ENCODE results near the gene LMF1. TPM values are rescaled to one million over a fixed set of nuclear protein-coding genes. Genes with fewer than 3 reads are reported as not detected.

LMF1 gene
- total RNA-seq, 4 donors from 2014 or later: 7.7 to 15.8 (median 10.2) TPM

DNA sequence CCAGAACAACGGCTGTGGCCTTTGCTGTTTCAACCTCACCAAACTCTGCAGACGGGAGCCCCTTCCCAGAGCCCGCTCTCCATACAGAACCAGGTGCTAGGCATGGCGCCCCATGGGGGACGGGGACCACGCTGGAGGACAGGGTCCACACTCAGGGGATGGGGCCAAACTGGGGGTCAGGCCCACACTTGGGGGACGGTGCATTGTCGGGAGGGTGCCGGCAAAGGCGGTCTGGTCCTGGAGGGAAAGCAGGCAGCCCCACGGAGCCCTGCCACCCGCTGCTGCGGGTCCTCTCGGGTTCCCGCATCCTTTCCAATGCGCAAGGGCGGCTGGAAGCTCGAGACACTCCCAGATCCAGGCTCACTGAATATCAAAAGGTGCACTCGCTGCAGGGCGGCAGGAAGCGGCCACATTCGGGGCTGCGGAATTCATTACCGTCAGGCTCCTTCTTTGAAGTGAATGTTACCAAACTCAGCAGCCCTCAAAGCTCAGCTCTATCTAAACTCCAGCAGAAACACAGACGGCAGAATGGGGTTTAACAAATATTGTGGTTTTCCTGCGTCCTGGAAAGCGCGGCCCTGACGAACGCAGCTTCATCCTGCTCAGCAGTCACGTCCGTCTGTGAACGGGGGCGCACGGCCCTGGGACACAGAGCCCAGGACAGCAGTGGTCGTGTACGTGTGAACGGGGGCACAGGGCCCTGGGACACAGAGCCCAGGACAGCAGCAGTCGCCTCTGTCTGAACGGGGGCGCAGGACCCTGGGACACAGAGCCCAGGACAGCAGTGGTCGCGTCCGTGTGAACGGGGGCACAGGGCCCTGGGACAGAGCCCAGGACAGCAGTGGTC lies 41.3 kb downstream of the LMF1 start:
- no peaks in the 10 kb centered on the region for H3K27me3 ChIP-seq
- no peak overlapping the region for H3K4me3 ChIP-seq
- H3K27ac ChIP-seq: no peak overlapping the region
- no peaks in the 10 kb centered on the region for H3K4me1 ChIP-seq
- H3K9me3 ChIP-seq: no peaks in the 10 kb centered on the region
- ATAC-seq (no peak), DNase-seq (no peak)
- TF ChIP-seq POLR2A (IDR thresholded peaks at IDR 0.05): no peak
- TF ChIP-seq, protein P1, sequence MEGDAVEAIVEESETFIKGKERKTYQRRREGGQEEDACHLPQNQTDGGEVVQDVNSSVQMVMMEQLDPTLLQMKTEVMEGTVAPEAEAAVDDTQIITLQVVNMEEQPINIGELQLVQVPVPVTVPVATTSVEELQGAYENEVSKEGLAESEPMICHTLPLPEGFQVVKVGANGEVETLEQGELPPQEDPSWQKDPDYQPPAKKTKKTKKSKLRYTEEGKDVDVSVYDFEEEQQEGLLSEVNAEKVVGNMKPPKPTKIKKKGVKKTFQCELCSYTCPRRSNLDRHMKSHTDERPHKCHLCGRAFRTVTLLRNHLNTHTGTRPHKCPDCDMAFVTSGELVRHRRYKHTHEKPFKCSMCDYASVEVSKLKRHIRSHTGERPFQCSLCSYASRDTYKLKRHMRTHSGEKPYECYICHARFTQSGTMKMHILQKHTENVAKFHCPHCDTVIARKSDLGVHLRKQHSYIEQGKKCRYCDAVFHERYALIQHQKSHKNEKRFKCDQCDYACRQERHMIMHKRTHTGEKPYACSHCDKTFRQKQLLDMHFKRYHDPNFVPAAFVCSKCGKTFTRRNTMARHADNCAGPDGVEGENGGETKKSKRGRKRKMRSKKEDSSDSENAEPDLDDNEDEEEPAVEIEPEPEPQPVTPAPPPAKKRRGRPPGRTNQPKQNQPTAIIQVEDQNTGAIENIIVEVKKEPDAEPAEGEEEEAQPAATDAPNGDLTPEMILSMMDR (IDR thresholded peaks at IDR 0.05 in 4 of 5, conservative IDR thresholded peaks at IDR 0.05 in 1 of 5): no peak
- in situ Hi-C loops (cut with MboI; ENCODE audit: low sequenced_read_pairs in 4 of 4) (no loop called here), intact Hi-C loops (cut with DNase I; ENCODE audit: low total_unique reads) (no loop called here)
- peaks cover 0 to 37% of the 10 kb centered on the region in 2 donors for H3K36me3 ChIP-seq

DNA sequence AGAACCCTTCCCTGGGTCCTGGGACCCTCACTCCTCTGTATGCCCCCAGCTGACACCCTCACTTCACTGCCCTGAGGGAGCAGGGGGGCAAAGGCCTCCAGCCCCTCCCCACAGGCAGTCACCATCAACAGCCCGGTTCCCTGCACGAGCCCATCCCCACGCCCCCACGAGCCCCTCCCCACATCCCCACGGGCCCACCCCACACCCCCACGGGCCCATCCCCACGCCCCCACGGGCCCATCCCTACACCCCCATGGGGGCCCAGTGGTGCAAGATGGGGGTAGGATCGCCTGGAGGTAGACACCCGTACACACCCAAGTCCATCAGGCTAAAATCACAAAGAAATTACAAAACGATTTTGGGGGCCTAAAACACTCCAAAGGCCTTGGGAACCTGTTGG lies 42.3 kb downstream of the LMF1 start:
- H3K27ac ChIP-seq: no peak overlapping the region
- no peak overlapping the region for H3K4me3 ChIP-seq
- H3K4me1 ChIP-seq: no peaks in the 10 kb centered on the region
- ATAC-seq: no peak
- no peak for DNase-seq
- in situ Hi-C loops (cut with MboI; ENCODE audit: low sequenced_read_pairs in 4 of 4): no loop called here
- TF ChIP-seq POLR2A (IDR thresholded peaks at IDR 0.05): no peak
- TF ChIP-seq, protein P1 (IDR thresholded peaks at IDR 0.05 in 4 of 5, conservative IDR thresholded peaks at IDR 0.05 in 1 of 5): no peak
- intact Hi-C loops (cut with DNase I; ENCODE audit: low total_unique reads): no loop called here
- H3K27me3 ChIP-seq: no peaks in the 10 kb centered on the region
- no peaks in the 10 kb centered on the region for H3K9me3 ChIP-seq
- peaks cover 0 to 29% of the 10 kb centered on the region in 2 donors for H3K36me3 ChIP-seq

DNA sequence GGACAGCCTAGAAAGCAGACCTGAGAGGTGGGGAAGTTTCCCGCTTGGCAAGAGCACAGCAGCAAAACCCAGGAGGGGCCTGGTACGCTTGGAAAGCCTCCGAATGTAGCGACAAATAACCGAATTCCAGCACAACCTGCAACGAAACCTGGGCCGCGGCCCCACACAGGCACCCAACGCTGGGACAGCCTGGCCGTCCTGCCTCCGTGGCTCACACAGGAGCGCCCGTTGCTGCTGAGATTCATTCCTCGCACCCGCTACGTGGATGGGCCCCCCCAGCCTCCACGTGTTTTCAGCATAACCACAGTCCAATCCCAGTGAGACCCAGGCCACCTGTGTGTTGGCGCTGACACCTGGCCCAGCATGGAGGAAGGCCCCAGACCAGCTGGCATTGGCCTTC lies 42.9 kb downstream of the LMF1 start:
- TF ChIP-seq, protein P1 (IDR thresholded peaks at IDR 0.05 in 4 of 5, conservative IDR thresholded peaks at IDR 0.05 in 1 of 5): no peak
- TF ChIP-seq POLR2A (IDR thresholded peaks at IDR 0.05): no peak
- in situ Hi-C loops (cut with MboI; ENCODE audit: low sequenced_read_pairs in 4 of 4): no loop called here
- no peak for ATAC-seq

DNA sequence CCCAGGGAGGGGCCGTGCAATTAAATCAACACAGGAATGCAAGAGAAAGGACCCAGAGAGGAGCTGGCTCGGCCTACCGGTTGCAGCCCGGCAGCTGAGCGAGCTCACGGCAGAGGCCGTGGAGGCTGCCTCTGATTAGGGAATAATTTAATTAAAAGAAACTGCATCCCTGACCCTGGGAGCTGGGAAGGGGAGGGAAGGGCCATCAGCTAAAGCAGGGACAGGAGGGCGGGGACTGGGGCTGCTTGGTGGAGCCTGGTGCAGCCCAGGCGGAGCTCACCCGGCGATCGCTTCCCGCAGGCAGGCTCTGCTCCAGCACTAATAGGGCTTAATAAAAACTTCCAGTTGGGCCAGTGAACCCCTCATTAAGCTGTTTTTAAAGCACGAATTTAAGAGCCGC lies 43.4 kb downstream of the LMF1 start:
- Histone ChIP-seq H3K27me3 (no peaks in the 10 kb centered on the region), H3K36me3 (peaks cover 0 to 21% of the 10 kb centered on the region in 2 donors), H3K4me1 (no peaks in the 10 kb centered on the region), H3K4me3 (no peak overlapping the region), H3K9me3 (no peaks in the 10 kb centered on the region), H3K27ac (no peak overlapping the region)
- DNase-seq (no peak), ATAC-seq (no peak)
- TF ChIP-seq, protein P1 (IDR thresholded peaks at IDR 0.05 in 4 of 5, conservative IDR thresholded peaks at IDR 0.05 in 1 of 5): no peak
- intact Hi-C loops (cut with DNase I; ENCODE audit: low total_unique reads): no loop called here
- in situ Hi-C loops (cut with MboI; ENCODE audit: low sequenced_read_pairs in 4 of 4): no loop called here

More for the DNA sequence above, 42.9 kb downstream of the LMF1 start:
- Histone ChIP-seq H3K9me3 (no peaks in the 10 kb centered on the region), H3K27ac (no peak overlapping the region), H3K36me3 (peaks cover 0 to 23% of the 10 kb centered on the region in 2 donors), H3K4me3 (no peak overlapping the region), H3K27me3 (no peaks in the 10 kb centered on the region), H3K4me1 (no peaks in the 10 kb centered on the region)
- intact Hi-C loops (cut with DNase I; ENCODE audit: low total_unique reads): no loop called here
- DNase-seq: no peak
